H1 (cell line): Measurements from ENCODE around the gene PLA2G4A. TPM values are rescaled to one million over a fixed set of nuclear protein-coding genes. Genes with fewer than 3 reads are reported as not detected.

Source experiments
- CTCF ChIA-PET: fragments of 300-600 bp; sonication (Branson Sonifier 250); formaldehyde crosslinking; loops from one replicate; lab custom pipeline; 2021; ENCODE audit not compliant: partially characterized antibody; lab: Charles Lee
- POLR2A ChIA-PET: fragments of 300-600 bp; sonication (Branson Sonifier 250); formaldehyde crosslinking; loops from one replicate; lab custom pipeline; 2021; ENCODE audit warnings: inconsistent platforms; ENCODE audit not compliant: partially characterized antibody; lab: Charles Lee
- DNase-seq, 2 experiments: peaks; one replicate each; pipeline versions ENCODE4 v3.0.0 to v3.0.0-alpha.2; 2010 to 2022; ENCODE audit warnings: low spot score in 2 of 2, low read depth in 1 of 2, mixed read lengths in 1 of 2
- FAIRE-seq: peaks from 2 replicates; lab custom pipeline; 2011; peaks lifted over from hg19 to GRCh38; lab: Jason Lieb, UNC
- H2AFZ ChIP-seq: 2 replicates; pipeline ENCODE4 v1.8.1; 2012; ENCODE audit warnings: low read length, inconsistent platforms
- H2AK5ac ChIP-seq: 2 replicates; pipeline ENCODE4 v1.6.1; 2013; ENCODE audit warnings: low read depth, low read length
- H2BK120ac ChIP-seq: replicated peaks from 2 replicates; pipeline ENCODE3; 2013; ENCODE audit warnings: low read depth, low read length, inconsistent platforms
- H2BK12ac ChIP-seq: 2 replicates; pipeline ENCODE4 v1.6.1; 2013; ENCODE audit warnings: low read depth, low read length
- H2BK15ac ChIP-seq: 2 replicates; pipeline ENCODE4 v1.6.1; 2013; ENCODE audit warnings: low read length
- H2BK20ac ChIP-seq: 2 replicates; pipeline ENCODE4 v1.6.1; 2013; ENCODE audit warnings: low read length
- H2BK5ac ChIP-seq: 2 replicates; pipeline ENCODE4 v1.6.1; 2013; ENCODE audit warnings: low read depth, low read length
- H3K14ac ChIP-seq: 2 replicates; pipeline ENCODE4 v1.6.1; 2013; ENCODE audit warnings: inconsistent platforms; ENCODE audit not compliant: insufficient read length
- H3K18ac ChIP-seq: 2 replicates; pipeline ENCODE4 v1.6.1; 2013; ENCODE audit warnings: low read length; ENCODE audit errors: extremely low read depth
- H3K23ac ChIP-seq: 2 replicates; pipeline ENCODE4 v1.6.1; 2013; ENCODE audit warnings: inconsistent platforms; ENCODE audit not compliant: insufficient read length
- H3K23me2 ChIP-seq: 2 replicates; pipeline ENCODE4 v1.6.1; 2013; ENCODE audit warnings: low read depth, low read length
- H3K27ac ChIP-seq: 2 replicates; pipeline ENCODE4 v1.6.1; 2011; ENCODE audit warnings: low read depth, low read length, inconsistent platforms
- H3K27me3 ChIP-seq, 4 experiments: replicated peaks in 1 of 4; 1 replicate in 1 of 4; 2 replicates in 3 of 4; pipeline versions ENCODE4 v1.6.1 to v1.8.1; 2011 to 2013; ENCODE audit warnings: low read length in 3 of 4, mild to moderate bottlenecking in 3 of 4, inconsistent platforms in 2 of 4, mixed read lengths in 2 of 4, moderate library complexity in 1 of 4; ENCODE audit not compliant: control insufficient read depth in 3 of 4, insufficient read depth in 3 of 4; ENCODE audit errors: extremely low read depth in 1 of 4
- H3K36me3 ChIP-seq, 4 experiments: 2 replicates each; pipeline versions ENCODE4 v1.6.1 to v1.8.1; 2011 to 2013; ENCODE audit warnings: mild to moderate bottlenecking in 4 of 4, low read length in 3 of 4, moderate library complexity in 2 of 4, control low read depth in 1 of 4, inconsistent platforms in 1 of 4; ENCODE audit not compliant: insufficient read depth in 4 of 4, control insufficient read depth in 2 of 4
- H3K4ac ChIP-seq: replicated peaks from 2 replicates; pipeline ENCODE3; 2013; ENCODE audit warnings: low read length, low read depth, mixed read lengths, inconsistent platforms; ENCODE audit not compliant: insufficient read length
- H3K4me1 ChIP-seq, 4 experiments: replicated peaks in 1 of 4; 1 replicate in 1 of 4; 2 replicates in 3 of 4; pipeline versions ENCODE4 v1.6.1 to v1.8.1; 2011 to 2013; ENCODE audit warnings: low read length in 3 of 4, inconsistent platforms in 2 of 4, mixed read lengths in 1 of 4; ENCODE audit not compliant: insufficient read depth in 4 of 4, control insufficient read depth in 3 of 4
- H3K4me2 ChIP-seq, 2 experiments: 2 replicates each; pipeline versions ENCODE4 v1.6.1 to v1.8.1; 2011 to 2013; ENCODE audit warnings: low read depth in 2 of 2, low read length in 2 of 2, control low read depth in 1 of 2, inconsistent platforms in 1 of 2, mild to moderate bottlenecking in 1 of 2; ENCODE audit not compliant: insufficient read depth in 1 of 2
- H3K4me3 ChIP-seq, 4 experiments: fragments of 200-600, 300-600 bp in 1 of 4; sonication (generic), shearing (Covaris generic), sonication (Bioruptor Twin) in 1 of 4; 2 replicates each; pipeline versions ENCODE4 v1.5.1 to v1.8.1; 2011 to 2016; ENCODE audit warnings: low read length in 4 of 4, low read depth in 3 of 4, control low read depth in 2 of 4, inconsistent platforms in 2 of 4, mild to moderate bottlenecking in 2 of 4, mixed read lengths in 1 of 4, moderate library complexity in 1 of 4; ENCODE audit not compliant: insufficient read depth in 2 of 4; ENCODE audit errors: extremely low read depth in 1 of 4
- H3K56ac ChIP-seq: replicated peaks from 2 replicates; pipeline ENCODE3; 2013; ENCODE audit warnings: low read depth, mild to moderate bottlenecking, mixed read lengths, low read length, inconsistent platforms; ENCODE audit not compliant: insufficient read length
- H3K79me1 ChIP-seq: 2 replicates; pipeline ENCODE4 v1.6.1; 2013; ENCODE audit warnings: low read depth, low read length, control low read depth
- H3K79me2 ChIP-seq, 2 experiments: 2 replicates each; pipeline versions ENCODE4 v1.6.1 to v1.8.1; 2012 to 2013; ENCODE audit warnings: low read length in 2 of 2, mild to moderate bottlenecking in 2 of 2, inconsistent platforms in 1 of 2; ENCODE audit not compliant: insufficient read depth in 2 of 2, control insufficient read depth in 1 of 2
- H3K9ac ChIP-seq, 4 experiments: replicated peaks in 1 of 4; 1 replicate in 1 of 4; 2 replicates in 3 of 4; pipeline versions ENCODE4 v1.6.1 to v1.8.1; 2011 to 2013; ENCODE audit warnings: low read depth in 3 of 4, low read length in 3 of 4, control low read depth in 2 of 4, mild to moderate bottlenecking in 2 of 4, moderate library complexity in 2 of 4, inconsistent platforms in 1 of 4; ENCODE audit errors: extremely low read depth in 1 of 4
- H3K9me3 ChIP-seq, 2 experiments: 2 replicates each; pipeline versions ENCODE4 v1.6.1 to v1.8.1; 2012 to 2013; ENCODE audit warnings: mild to moderate bottlenecking in 2 of 2, moderate library complexity in 2 of 2, control low read depth in 1 of 2, inconsistent platforms in 1 of 2, low read depth in 1 of 2, low read length in 1 of 2, mixed read lengths in 1 of 2; ENCODE audit not compliant: insufficient read depth in 2 of 2
- H4K20me1 ChIP-seq, 2 experiments: replicated peaks in 1 of 2; 2 replicates each; pipeline versions ENCODE3 to v1.8.1; 2011 to 2013; ENCODE audit warnings: inconsistent platforms in 2 of 2, low read length in 2 of 2, mild to moderate bottlenecking in 1 of 2; ENCODE audit not compliant: insufficient read depth in 2 of 2, control insufficient read depth in 1 of 2
- H4K5ac ChIP-seq: 2 replicates; pipeline ENCODE4 v1.6.1; 2013; ENCODE audit warnings: low read length, low read depth, mixed read lengths, inconsistent platforms; ENCODE audit not compliant: insufficient read length
- H4K8ac ChIP-seq: 2 replicates; pipeline ENCODE4 v1.8.0; 2013; ENCODE audit warnings: mild to moderate bottlenecking, moderate library complexity, low read length, inconsistent platforms; ENCODE audit not compliant: insufficient read depth; ENCODE audit errors: extremely low read depth
- H4K91ac ChIP-seq: replicated peaks from 2 replicates; pipeline ENCODE3; 2013; ENCODE audit warnings: low read length, mixed read lengths, inconsistent platforms; ENCODE audit not compliant: insufficient read length
- CEBPB ChIP-seq: IDR thresholded peaks from 2 replicates; pipeline ENCODE4 v1.6.1; 2012; ENCODE audit warnings: low read depth, low read length
- EP300 ChIP-seq, 2 experiments: IDR thresholded peaks; 1 replicate in 1 of 2; 2 replicates in 1 of 2; pipeline ENCODE4 v1.6.1; 2011 to 2012; ENCODE audit warnings: low read depth in 2 of 2, low read length in 2 of 2, mild to moderate bottlenecking in 2 of 2, borderline replicate concordance in 1 of 2, inconsistent platforms in 1 of 2, moderate library complexity in 1 of 2
- SAP30 ChIP-seq: fragments of 300-600 bp; sonication (generic); IDR thresholded peaks from 2 replicates; pipeline ENCODE4 v1.7.1; 2012; ENCODE audit warnings: low read length, moderate library complexity, mild to moderate bottlenecking, inconsistent platforms; ENCODE audit not compliant: insufficient read depth, insufficient replicate concordance
- TCF12 ChIP-seq: IDR thresholded peaks from 2 replicates; pipeline ENCODE4 v1.6.1; 2011; ENCODE audit warnings: low read depth, mild to moderate bottlenecking, low read length
- WGBS, 2 experiments: shearing (Covaris generic) in 1 of 2; methylation state at CpG; one replicate each; pipeline versions ENCODE4 v1.1.6 to v1.1.7; 2013 to 2015; ENCODE audit warnings: low lambda C conversion rate in 2 of 2, mixed read lengths in 2 of 2, inconsistent platforms in 1 of 2, low coverage in 1 of 2, missing lambda C conversion rate in 1 of 2; ENCODE audit not compliant: insufficient replicate concordance in 2 of 2, insufficient coverage in 1 of 2, insufficient read length in 1 of 2; ENCODE audit errors: extremely low coverage in 1 of 2, missing lambda C conversion rate in 1 of 2; 5-methylcytosine and 5-hydroxymethylcytosine counted together
- polyA plus RNA-seq, 7 experiments: library from polyadenylated mRNA; depleted of rRNA in 3 of 7; stranded (reverse) in 5 of 7; unstranded in 2 of 7; fragments of >200 nt in 5 of 7; fragments of 200-250 nt in 2 of 7; gene quantifications; 1 replicate in 5 of 7; 2 replicates in 1 of 7; 4 replicates in 1 of 7; pipeline versions ENCODE4 v1.2.1 to v1.2.3, GENCODE V29; 2011 to 2013; ENCODE audit warnings: missing spikeins in 2 of 7, mixed read lengths in 2 of 7
- total RNA-seq: library from RNA; stranded (reverse); fragmentation: NEBNext Ultra II Directional; extraction: Animal tissue kit (Norgen Biotek cat#: 25700); gene quantifications from 2 replicates; pipeline ENCODE4 v1.2.1, GENCODE V29; 2021

Gene PLA2G4A
- total and polyA plus RNA-seq, 2 of the 8 experiments (the other 6 are each of a cell fraction or from before 2014, with no cell fraction given) = 0.63 to 1.4 TPM

- Histone ChIP-seq H3K4me1 (no peaks in the 10 kb centered on the region), H4K5ac (no peak overlapping the region), H2BK12ac (no peak overlapping the region), H3K4me2 (no peak overlapping the region), H2BK5ac (no peak overlapping the region), H3K14ac (no peak overlapping the region), H2AFZ (no peak overlapping the region), H4K8ac (no peak overlapping the region), H3K9ac (no peak overlapping the region), H3K23ac (no peak overlapping the region), H3K56ac (no peak overlapping the region), H3K4ac (no peak overlapping the region), H3K4me3 (no peak overlapping the region), H3K36me3 (no peaks in the 10 kb centered on the region), H4K20me1 (no peaks in the 10 kb centered on the region), H4K91ac (no peak overlapping the region), H3K79me1 (no peaks in the 10 kb centered on the region), H2BK20ac (no peak overlapping the region), H3K79me2 (no peaks in the 10 kb centered on the region), H2AK5ac (no peak overlapping the region), H3K27me3 (no peaks in the 10 kb centered on the region), H3K9me3 (no peaks in the 10 kb centered on the region), H3K23me2 (no peaks in the 10 kb centered on the region), H2BK15ac (no peak overlapping the region), H3K18ac (no peak overlapping the region), H3K27ac (no peak overlapping the region), H2BK120ac (no peak overlapping the region)
- no peak for TF ChIP-seq SAP30
- TF ChIP-seq CEBPB = no peak
- TF ChIP-seq TCF12 = no peak
- no peak for TF ChIP-seq EP300 (IDR thresholded peaks at IDR 0.05; ENCODE audit: borderline replicate concordance in 1 of 2, low read depth in 2 of 2, low read length in 2 of 2)
- FAIRE-seq (no peak), DNase-seq (no peak)
- ChIA-PET POLR2A (no interaction called here), CTCF (no interaction called here)
- 76% methylated on average over 4 of the region's 4 CpGs; no CpG with 5 or more reads in 1 of the 2 experiments for WGBS, 2 experiments
Observed at GRCh38 chr1:186812570-186812969, 16.2 kb upstream of the PLA2G4A start.
